ENCODE measurements around the gene ZNF566. TPM values are rescaled to one million over a fixed set of nuclear protein-coding genes. Genes with fewer than 3 reads are reported as not detected.

ZNF566 gene
- total and polyA plus RNA-seq, 2 donors (not counting 3 experiments of a cell fraction or from before 2014, with no cell fraction given): 4.7 to 8.5 TPM

DNA sequence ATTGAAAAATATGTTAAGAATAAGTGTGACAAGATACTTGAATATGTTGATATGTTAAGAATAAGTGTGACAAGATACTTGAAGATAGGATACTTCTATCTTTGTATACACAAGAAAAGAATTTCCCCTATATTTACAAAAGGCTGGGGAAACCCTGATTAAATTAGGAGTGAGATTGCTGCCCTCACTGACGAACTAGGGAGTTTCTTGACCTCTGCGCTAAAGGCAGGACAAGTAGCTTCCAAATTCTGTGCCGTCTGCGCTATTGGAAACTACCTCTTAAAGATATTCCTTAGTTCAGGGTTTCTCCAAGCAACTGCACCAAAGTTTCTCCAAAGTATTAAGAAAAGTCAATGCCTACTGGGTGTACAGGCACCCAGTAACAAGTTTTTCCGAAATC, 38.0 kb upstream of the ZNF566 start:
- FAIRE-seq (peak; percentile 28), DNase-seq (ENCODE audit: low read depth, low spot score) (peak; percentile 5)
- peaks cover 3% of the 10 kb centered on the region in 2 experiments for H3K36me3 ChIP-seq (ENCODE audit: control insufficient read depth in 2 of 2, extremely low read depth in 1 of 2, insufficient read depth in 2 of 2, low read length in 2 of 2)
- H4K20me1 ChIP-seq (replicated peaks; ENCODE audit: control insufficient read depth, extremely low read depth, insufficient read depth, low read length): no peaks in the 10 kb centered on the region
- H3K4me2 ChIP-seq (ENCODE audit: insufficient read depth, low read length): peak overlapping the region; percentile 73
- dilution Hi-C loops (cut with MboI; ENCODE audit: extremely low pct_ligation_motif_present, low sequenced_read_pairs) (no loop called here), intact Hi-C loops (cut with micrococcal nuclease) (loop anchor here (10.0 kb wide), 1 partner anchor 547 kb away; the partner anchor contains the start of gene ZNF420)
- H3K27ac ChIP-seq (ENCODE audit: insufficient read depth, low read depth, low read length): no peak overlapping the region
- H3K4me3 ChIP-seq (replicated peaks in 1 of 3; ENCODE audit: insufficient read depth in 1 of 3, low read depth in 1 of 3, low read length in 3 of 3): peak overlapping the region; percentile 40 to 91 (median 50)
- ChIA-PET CTCF (interaction anchor here (1.2 kb wide), 1 partner anchor 38 kb away, joined by 3 read pairs; the partner anchor contains the start of gene ZNF566), POLR2A (no interaction called here)
- peaks cover 26% of the 10 kb centered on the region for H3K79me2 ChIP-seq (ENCODE audit: control insufficient read depth, insufficient read depth, low read length)
- H3K9me1 ChIP-seq (replicated peaks; ENCODE audit: control insufficient read depth, extremely low read depth, insufficient read depth, low read length): no peaks in the 10 kb centered on the region
- BruUV-seq (replicated peaks): TSS peak; percentile 40
- peak overlapping the region; percentile 19 for H2AFZ ChIP-seq (ENCODE audit: low read depth, low read length)
- TF ChIP-seq POLR2AphosphoS5 (IDR thresholded peaks at IDR 0.05; ENCODE audit: insufficient read depth, low read depth, low read length) (no peak), MYC (IDR thresholded peaks at IDR 0.05; ENCODE audit: low read depth, low read length) (no peak), FOS (IDR thresholded peaks at IDR 0.05; ENCODE audit: borderline replicate concordance, insufficient read depth, low read length) (no peak), POLR2A (IDR thresholded peaks at IDR 0.05; ENCODE audit: low read depth, low read length) (no peak), GATA2 (IDR thresholded peaks at IDR 0.05; ENCODE audit: insufficient read depth, insufficient read length, low read depth, low read length) (no peak), JUN (IDR thresholded peaks at IDR 0.05; ENCODE audit: borderline replicate concordance, insufficient read depth, insufficient read length, low read depth) (no peak)
- TF ChIP-seq, protein P1, sequence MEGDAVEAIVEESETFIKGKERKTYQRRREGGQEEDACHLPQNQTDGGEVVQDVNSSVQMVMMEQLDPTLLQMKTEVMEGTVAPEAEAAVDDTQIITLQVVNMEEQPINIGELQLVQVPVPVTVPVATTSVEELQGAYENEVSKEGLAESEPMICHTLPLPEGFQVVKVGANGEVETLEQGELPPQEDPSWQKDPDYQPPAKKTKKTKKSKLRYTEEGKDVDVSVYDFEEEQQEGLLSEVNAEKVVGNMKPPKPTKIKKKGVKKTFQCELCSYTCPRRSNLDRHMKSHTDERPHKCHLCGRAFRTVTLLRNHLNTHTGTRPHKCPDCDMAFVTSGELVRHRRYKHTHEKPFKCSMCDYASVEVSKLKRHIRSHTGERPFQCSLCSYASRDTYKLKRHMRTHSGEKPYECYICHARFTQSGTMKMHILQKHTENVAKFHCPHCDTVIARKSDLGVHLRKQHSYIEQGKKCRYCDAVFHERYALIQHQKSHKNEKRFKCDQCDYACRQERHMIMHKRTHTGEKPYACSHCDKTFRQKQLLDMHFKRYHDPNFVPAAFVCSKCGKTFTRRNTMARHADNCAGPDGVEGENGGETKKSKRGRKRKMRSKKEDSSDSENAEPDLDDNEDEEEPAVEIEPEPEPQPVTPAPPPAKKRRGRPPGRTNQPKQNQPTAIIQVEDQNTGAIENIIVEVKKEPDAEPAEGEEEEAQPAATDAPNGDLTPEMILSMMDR (IDR thresholded peaks at IDR 0.05; ENCODE audit: extremely low read depth in 1 of 2, insufficient read depth in 1 of 2, low read depth in 1 of 2, low read length in 2 of 2): no peak
- TF ChIP-seq, protein P2, sequence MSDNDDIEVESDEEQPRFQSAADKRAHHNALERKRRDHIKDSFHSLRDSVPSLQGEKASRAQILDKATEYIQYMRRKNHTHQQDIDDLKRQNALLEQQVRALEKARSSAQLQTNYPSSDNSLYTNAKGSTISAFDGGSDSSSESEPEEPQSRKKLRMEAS (IDR thresholded peaks at IDR 0.05; ENCODE audit: insufficient read depth, insufficient read length): no peak
- H3K9ac ChIP-seq (replicated peaks; ENCODE audit: extremely low read depth, insufficient read depth, low read length): peak overlapping the region; percentile 76
- peaks cover 2% of the 10 kb centered on the region for H3K9me3 ChIP-seq (replicated peaks; ENCODE audit: control insufficient read depth, insufficient read depth, low read length)
- peaks cover 9% of the 10 kb centered on the region for H3K4me1 ChIP-seq (ENCODE audit: control insufficient read depth, extremely low read depth, insufficient read depth, low read length)
- H3K27me3 ChIP-seq (ENCODE audit: control insufficient read depth in 2 of 2, insufficient read depth in 2 of 2, low read length in 2 of 2): no peaks in the 10 kb centered on the region
